Karpas-422 (cell line): ENCODE measurements around the gene MCTP2. TPM values are rescaled to one million over a fixed set of nuclear protein-coding genes. Genes with fewer than 3 reads are reported as not detected.

Experiments used
- DNase-seq: peaks from one replicate; pipeline ENCODE4 v3.0.0-alpha.2; 2015
- H2AFZ ChIP-seq: fragments of 200-600 bp; sonication (generic); 2 replicates; pipeline ENCODE4 v1.6.1; 2014; ENCODE audit warnings: antibody characterized with exemption, low read length, mixed read lengths
- H3K27ac ChIP-seq: fragments of 200-600 bp; sonication (generic); 2 replicates; pipeline ENCODE4 v1.5.1; 2014; ENCODE audit warnings: mild to moderate bottlenecking, low read length, moderate library complexity
- H3K27me3 ChIP-seq: fragments of 200-600 bp; sonication (generic); 2 replicates; pipeline ENCODE4 v1.6.1; 2014; ENCODE audit warnings: low read length, mixed read lengths
- H3K36me3 ChIP-seq: fragments of 200-600 bp; sonication (generic); 2 replicates; pipeline ENCODE4 v1.6.1; 2014; ENCODE audit warnings: low read length, mixed read lengths; ENCODE audit not compliant: insufficient read depth
- H3K4me1 ChIP-seq: fragments of 200-600 bp; sonication (generic); 2 replicates; pipeline ENCODE4 v1.6.1; 2014; ENCODE audit warnings: mild to moderate bottlenecking, low read length, mixed read lengths
- H3K4me2 ChIP-seq: fragments of 200-600 bp; sonication (generic); 2 replicates; pipeline ENCODE4 v1.6.1; 2014; ENCODE audit warnings: low read length, low read depth, mild to moderate bottlenecking; ENCODE audit not compliant: poor library complexity, severe bottlenecking
- H3K4me3 ChIP-seq: fragments of 200-600 bp; sonication (generic); 2 replicates; pipeline ENCODE4 v1.5.1; 2014; ENCODE audit warnings: mild to moderate bottlenecking, antibody characterized with exemption, low read length, mixed read lengths
- H3K79me2 ChIP-seq: fragments of 200-600 bp; sonication (generic); 2 replicates; pipeline ENCODE4 v1.6.1; 2014; ENCODE audit warnings: mild to moderate bottlenecking, low read length, mixed read lengths
- H3K9ac ChIP-seq: fragments of 200-600 bp; sonication (generic); 2 replicates; pipeline ENCODE4 v1.6.0; 2014; ENCODE audit warnings: low read length
- H3K9me2 ChIP-seq: fragments of 200-600 bp; sonication (generic), shearing (Covaris generic); replicated peaks from 2 replicates; pipeline ENCODE4 v1.6.0; 2014; ENCODE audit warnings: mild to moderate bottlenecking, low read length, moderate library complexity; ENCODE audit not compliant: insufficient read depth
- H3K9me3 ChIP-seq: fragments of 300-700, 200-600 bp; sonication (generic); 2 replicates; pipeline ENCODE4 v1.6.1; 2014; ENCODE audit warnings: low read length, mixed read lengths
- H4K20me1 ChIP-seq: fragments of 200-600 bp; sonication (generic); 2 replicates; pipeline ENCODE4 v1.6.1; 2014; ENCODE audit warnings: mild to moderate bottlenecking, antibody characterized with exemption, low read length, low read depth; ENCODE audit not compliant: insufficient read depth
- total RNA-seq: library from RNA; depleted of rRNA; stranded (reverse); fragments of >200 nt; shearing (Covaris generic); gene quantifications from 2 replicates; pipeline ENCODE4 v1.2.3, GENCODE V29; 2014; ENCODE audit warnings: low replicate concordance

Gene MCTP2
- total RNA-seq, 1 experiment from 2014 or later, result 58.9 TPM

DNA sequence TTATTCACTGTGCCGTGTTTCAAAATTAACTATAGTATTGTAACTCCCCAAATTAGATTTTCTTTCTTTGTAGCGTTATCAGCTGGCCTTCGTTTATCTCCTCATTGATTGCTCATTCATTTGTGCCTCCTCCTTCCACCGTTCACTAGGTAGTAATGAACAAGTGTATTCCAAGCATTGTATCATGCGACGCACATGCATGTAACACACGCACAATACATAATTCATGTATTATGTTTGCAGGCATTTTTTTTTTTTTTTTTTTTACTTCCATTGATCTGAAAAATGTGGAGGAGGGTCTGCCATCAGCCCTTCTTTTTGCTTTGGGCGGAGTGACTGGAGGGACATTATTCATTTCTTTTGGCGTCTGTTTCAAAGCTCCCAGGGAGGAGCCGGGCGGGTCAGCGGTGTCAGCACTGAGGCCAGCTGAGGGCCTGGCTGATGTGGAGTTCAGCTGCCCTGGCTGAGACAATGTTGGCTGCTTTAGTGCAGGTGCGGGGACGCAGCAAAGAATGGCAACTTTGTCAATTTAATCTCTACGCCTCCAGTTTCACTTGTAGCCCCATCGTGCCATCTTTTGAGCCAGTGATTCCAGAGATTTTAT, 107.0 kb downstream of the MCTP2 start:
- Histone ChIP-seq H3K79me2 (no peaks in the 10 kb centered on the region), H3K27me3 (no peaks in the 10 kb centered on the region), H3K9me3 (no peaks in the 10 kb centered on the region), H2AFZ (no peak overlapping the region), H3K9me2 (no peaks in the 10 kb centered on the region), H3K4me1 (0 out of 2 replicates have a peak, but pooled peaks cover 3% of the 10 kb centered on the region), H4K20me1 (no peaks in the 10 kb centered on the region), H3K36me3 (no peaks in the 10 kb centered on the region), H3K4me3 (no peak overlapping the region), H3K4me2 (no peak overlapping the region), H3K9ac (no peak overlapping the region), H3K27ac (no peak overlapping the region)
- no peak for DNase-seq

DNA sequence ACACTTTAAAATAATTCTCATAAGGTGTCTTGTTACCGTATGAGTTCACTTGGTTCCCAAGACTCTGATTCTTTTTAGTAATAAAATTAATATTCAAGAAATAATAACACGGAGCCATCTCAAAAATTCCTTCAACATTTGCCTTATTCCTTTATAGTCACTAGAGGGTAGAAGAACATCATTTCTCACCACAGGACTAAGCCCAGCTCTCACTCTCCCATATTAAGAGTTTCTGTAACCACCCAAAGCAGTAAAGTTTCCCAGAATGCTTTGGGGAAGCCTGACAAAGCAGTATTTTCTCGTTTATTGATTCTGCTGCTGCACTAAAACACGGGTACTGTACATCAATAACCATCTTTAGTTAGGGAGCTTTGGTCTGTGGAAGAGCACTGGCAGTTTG, 114.9 kb downstream of the MCTP2 start:
- Histone ChIP-seq H3K27me3 (no peaks in the 10 kb centered on the region), H2AFZ (no peak overlapping the region), H3K4me2 (no peak overlapping the region), H3K27ac (no peak overlapping the region), H3K36me3 (no peaks in the 10 kb centered on the region; the same call in 1 of the 2 replicates), H3K4me3 (no peak overlapping the region), H4K20me1 (no peaks in the 10 kb centered on the region), H3K9me2 (no peaks in the 10 kb centered on the region), H3K9me3 (no peaks in the 10 kb centered on the region), H3K9ac (no peak overlapping the region), H3K79me2 (no peaks in the 10 kb centered on the region), H3K4me1 (peaks cover 8% of the 10 kb centered on the region)
- peak; percentile 46 for DNase-seq

DNA sequence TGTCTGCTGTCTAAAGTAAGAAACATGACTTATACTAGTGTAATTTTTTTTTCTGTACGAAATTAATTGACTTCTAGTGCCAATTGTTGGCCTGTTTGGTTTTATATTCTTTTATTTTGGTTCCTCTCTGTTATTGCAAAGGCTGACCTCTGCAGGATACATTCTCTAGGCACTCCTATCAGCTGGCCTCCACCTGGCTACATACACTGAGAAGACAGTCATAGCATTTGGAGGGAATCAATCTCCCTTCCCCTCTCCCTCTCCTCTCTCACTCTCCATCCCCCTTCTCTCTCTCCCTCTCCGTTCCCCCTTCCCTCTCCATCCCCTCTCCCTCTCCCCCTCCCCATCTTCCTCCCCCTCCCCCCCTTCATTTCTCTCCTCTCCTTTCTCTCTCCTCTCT, 116.7 kb downstream of the MCTP2 start:
- Histone ChIP-seq H3K27ac (no peak overlapping the region), H3K27me3 (no peaks in the 10 kb centered on the region), H2AFZ (no peak overlapping the region), H4K20me1 (no peaks in the 10 kb centered on the region), H3K9ac (no peak overlapping the region), H3K9me3 (no peaks in the 10 kb centered on the region), H3K4me1 (peaks cover 8% of the 10 kb centered on the region), H3K4me3 (no peak overlapping the region), H3K9me2 (no peaks in the 10 kb centered on the region), H3K4me2 (no peak overlapping the region), H3K36me3 (no peaks in the 10 kb centered on the region; the same call in 1 of the 2 replicates), H3K79me2 (no peaks in the 10 kb centered on the region)
- DNase-seq, result peak; percentile 48

DNA sequence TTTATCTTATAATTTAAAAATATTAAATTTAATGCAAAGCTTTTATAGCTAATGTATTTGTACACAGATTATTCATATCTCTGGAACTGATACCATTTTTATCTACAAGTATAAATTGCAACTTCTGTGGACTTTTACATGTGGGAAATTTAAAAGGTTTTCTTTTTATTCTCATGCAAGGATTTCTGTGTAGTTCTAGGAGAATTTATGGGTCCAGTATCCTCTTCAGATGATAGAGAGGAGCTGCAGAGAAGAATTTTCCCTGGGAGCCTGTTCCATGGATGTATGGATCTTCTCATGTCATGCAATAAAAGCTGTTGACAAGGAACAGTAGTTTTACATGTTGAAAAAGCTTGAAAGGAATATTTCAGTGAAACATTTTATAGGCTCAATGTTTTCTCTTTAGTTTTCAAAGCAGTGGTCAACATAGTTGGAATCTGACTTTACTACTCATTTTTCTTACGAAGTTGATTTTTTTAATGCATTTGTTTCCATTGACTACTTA, 119.7 kb downstream of the MCTP2 start:
- Histone ChIP-seq H3K36me3 (peaks cover 3% of the 10 kb centered on the region; the same call in 1 of the 2 replicates), H3K4me1 (peaks cover 8% of the 10 kb centered on the region), H3K79me2 (no peaks in the 10 kb centered on the region)

DNA sequence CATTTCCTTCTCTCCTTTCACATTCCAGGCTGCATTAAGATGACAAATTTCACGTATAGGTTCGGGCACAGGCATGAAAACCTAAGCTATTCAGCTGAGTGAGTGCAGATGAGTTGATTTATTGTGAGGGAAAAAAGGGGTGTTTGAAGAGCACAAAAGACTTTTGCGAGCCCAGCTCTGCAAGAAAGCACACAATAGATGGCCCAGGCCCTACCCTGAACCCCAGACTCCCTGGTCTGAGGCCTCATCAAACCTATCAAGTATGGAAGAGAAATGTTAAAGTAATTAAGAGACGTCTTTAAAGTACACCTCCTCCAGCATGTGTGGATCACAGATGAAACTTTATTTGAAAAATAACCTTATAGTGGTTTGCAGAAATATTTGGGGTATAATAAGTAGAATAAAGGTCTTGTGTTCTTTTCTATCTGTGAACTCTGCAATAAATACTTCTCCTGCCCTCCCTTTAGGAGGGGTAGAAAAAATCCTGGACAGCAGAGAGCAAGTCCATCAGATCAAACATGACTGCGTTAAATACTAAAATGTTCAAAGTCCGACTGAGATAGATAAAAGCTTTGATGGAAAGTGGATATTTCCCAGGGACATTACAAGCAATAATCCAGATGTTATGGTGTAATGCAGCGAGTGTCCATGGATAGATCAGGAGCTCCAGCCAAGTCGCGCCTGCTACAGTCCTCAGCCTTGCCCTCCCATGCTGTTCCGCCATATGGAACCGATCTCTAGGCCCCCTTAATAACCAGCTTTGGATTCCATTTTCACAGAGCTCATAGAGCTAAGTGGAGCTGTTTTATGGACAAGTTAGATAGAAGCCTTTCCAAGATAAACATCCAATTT, 121.5 kb downstream of the MCTP2 start:
- Histone ChIP-seq H3K4me2 (no peak overlapping the region), H2AFZ (no peak overlapping the region), H4K20me1 (no peaks in the 10 kb centered on the region), H3K27ac (no peak overlapping the region), H3K36me3 (peaks cover 3% of the 10 kb centered on the region; the same call in 1 of the 2 replicates), H3K4me3 (no peak overlapping the region), H3K4me1 (no peaks in the 10 kb centered on the region), H3K9me3 (no peaks in the 10 kb centered on the region), H3K9me2 (no peaks in the 10 kb centered on the region), H3K27me3 (no peaks in the 10 kb centered on the region), H3K79me2 (no peaks in the 10 kb centered on the region), H3K9ac (no peak overlapping the region)
- DNase-seq, result no peak

More for the DNA sequence above, 119.7 kb downstream of the MCTP2 start:
- Histone ChIP-seq H4K20me1 (no peaks in the 10 kb centered on the region), H3K9me3 (no peaks in the 10 kb centered on the region), H2AFZ (no peak overlapping the region), H3K4me2 (no peak overlapping the region), H3K27ac (no peak overlapping the region), H3K9me2 (no peaks in the 10 kb centered on the region), H3K27me3 (no peaks in the 10 kb centered on the region), H3K4me3 (no peak overlapping the region), H3K9ac (no peak overlapping the region)
- no peak for DNase-seq

DNA sequence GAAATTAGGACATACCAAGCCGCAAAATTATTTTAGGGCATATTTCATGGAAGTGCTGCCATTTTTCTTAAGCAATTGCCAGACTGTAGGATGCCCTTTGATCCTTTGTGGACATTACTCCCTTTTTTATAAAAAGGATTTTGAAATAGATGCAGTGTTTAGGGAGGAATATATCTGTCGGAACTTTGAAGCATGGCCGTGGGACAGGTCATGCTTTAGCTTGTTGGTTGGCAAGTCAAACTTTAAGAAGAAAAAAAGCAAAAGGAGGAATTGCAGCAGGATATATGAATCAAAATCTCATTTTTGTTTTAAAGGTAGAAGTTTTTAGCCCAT, 122.1 kb downstream of the MCTP2 start:
- no peak overlapping the region for H3K9ac ChIP-seq
- H3K27ac ChIP-seq, result no peak overlapping the region
- no peaks in the 10 kb centered on the region for H3K4me1 ChIP-seq
- H3K4me2 ChIP-seq, result no peak overlapping the region
- H3K9me3 ChIP-seq, result no peaks in the 10 kb centered on the region
- no peak overlapping the region for H3K4me3 ChIP-seq
- no peaks in the 10 kb centered on the region for H3K9me2 ChIP-seq
- no peak for DNase-seq
- H3K27me3 ChIP-seq, result no peaks in the 10 kb centered on the region
- H3K79me2 ChIP-seq, result no peaks in the 10 kb centered on the region
- H4K20me1 ChIP-seq, result no peaks in the 10 kb centered on the region
- peaks cover 3% of the 10 kb centered on the region; the same call in 1 of the 2 replicates for H3K36me3 ChIP-seq
- H2AFZ ChIP-seq, result no peak overlapping the region

DNA sequence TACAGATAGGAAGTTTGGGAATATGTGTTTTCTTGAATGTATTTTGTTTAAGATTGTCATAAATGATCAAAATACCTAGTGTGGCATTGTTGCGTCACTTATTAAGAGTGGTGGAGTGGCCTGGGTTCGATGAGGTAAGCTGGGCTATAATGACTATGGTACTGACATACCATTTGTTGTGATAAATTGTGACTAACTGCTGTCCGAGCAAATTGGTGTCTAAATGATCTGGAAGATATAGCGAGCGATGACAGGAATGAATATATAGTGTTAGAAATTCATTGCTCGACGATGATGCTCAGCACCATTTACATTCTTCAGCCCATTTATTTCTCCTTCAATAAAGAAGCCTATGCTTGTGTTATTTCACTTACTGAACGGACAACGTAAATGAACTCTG, 123.3 kb downstream of the MCTP2 start:
- DNase-seq, result no peak
- H3K79me2 ChIP-seq, result no peaks in the 10 kb centered on the region
- H3K27me3 ChIP-seq, result no peaks in the 10 kb centered on the region
- no peak overlapping the region for H2AFZ ChIP-seq
- H3K36me3 ChIP-seq, result peaks cover 4% of the 10 kb centered on the region; the same call in 1 of the 2 replicates
- no peak overlapping the region for H3K9ac ChIP-seq
- no peaks in the 10 kb centered on the region for H4K20me1 ChIP-seq
- no peak overlapping the region for H3K4me2 ChIP-seq
- no peaks in the 10 kb centered on the region for H3K4me1 ChIP-seq
- H3K9me2 ChIP-seq, result no peaks in the 10 kb centered on the region
- H3K9me3 ChIP-seq, result no peaks in the 10 kb centered on the region
- no peak overlapping the region for H3K4me3 ChIP-seq
- H3K27ac ChIP-seq, result no peak overlapping the region

DNA sequence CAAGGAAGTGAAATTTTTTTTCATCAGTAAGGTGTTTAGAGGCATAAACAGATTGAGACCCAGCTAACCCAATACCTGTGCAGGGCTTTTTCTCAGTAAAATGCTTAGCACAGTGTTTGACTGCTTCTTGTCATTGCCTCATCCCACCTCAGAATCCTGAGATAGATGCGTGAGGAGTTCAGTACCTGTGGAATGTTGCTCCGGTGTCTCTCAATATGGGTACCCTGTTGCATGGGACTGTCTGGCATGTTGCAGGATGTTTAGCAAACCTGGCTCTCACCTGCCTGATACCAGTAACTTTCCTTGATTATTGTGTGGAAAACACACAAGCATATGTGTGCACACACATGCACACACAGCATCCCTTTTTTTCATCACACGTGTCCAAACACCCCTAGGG, 128.4 kb downstream of the MCTP2 start:
- Histone ChIP-seq H3K36me3 (peaks cover 7% of the 10 kb centered on the region), H3K4me3 (no peak overlapping the region), H3K27ac (no peak overlapping the region), H3K9me3 (no peaks in the 10 kb centered on the region), H3K4me1 (no peaks in the 10 kb centered on the region), H3K9ac (no peak overlapping the region), H4K20me1 (no peaks in the 10 kb centered on the region), H3K27me3 (no peaks in the 10 kb centered on the region), H3K4me2 (no peak overlapping the region), H2AFZ (no peak overlapping the region), H3K79me2 (no peaks in the 10 kb centered on the region), H3K9me2 (no peaks in the 10 kb centered on the region)
- DNase-seq, result no peak
